Upper lobe of right lung (tissue), 1 donor: ENCODE measurements around the gene SHC3. TPM values are rescaled to one million over a fixed set of nuclear protein-coding genes. Genes with fewer than 3 reads are reported as not detected.

ENCODE experiments used
- ATAC-seq: fragments of 200-7000 bp; cut with Tn5 transposase; one replicate; pipeline ENCODE4 v1.9.1; 2020; ENCODE audit warnings: mild to moderate bottlenecking, moderate library complexity
- DNase-seq: peaks from one replicate; pipeline ENCODE4 v3.0.0-alpha.2; 2020
- H3K27ac ChIP-seq: fragments of 200-600 bp; one replicate; pipeline ENCODE4 v1.8.0; 2022
- H3K27me3 ChIP-seq: fragments of 200-600 bp; one replicate; pipeline ENCODE4 v1.8.0; 2022; ENCODE audit warnings: mild to moderate bottlenecking
- H3K36me3 ChIP-seq: fragments of 200-600 bp; one replicate; pipeline ENCODE4 v1.8.0; 2022
- H3K4me1 ChIP-seq: fragments of 200-600 bp; one replicate; pipeline ENCODE4 v1.8.0; 2022
- H3K4me3 ChIP-seq: fragments of 200-600 bp; one replicate; pipeline ENCODE4 v1.8.0; 2022; ENCODE audit warnings: mild to moderate bottlenecking
- H3K9me3 ChIP-seq: fragments of 200-600 bp; one replicate; pipeline ENCODE4 v1.8.0; 2022
- CTCF ChIP-seq: fragments of 200-600 bp; IDR thresholded peaks from one replicate; pipeline ENCODE4 v1.8.0; 2022; ENCODE audit warnings: antibody characterized with exemption
- intact Hi-C: fragments of 100-400 bp; cut with DNase I; formaldehyde crosslinking; loops from one replicate; pipeline ENCODE4 v1.11.0; 2022
- total RNA-seq: library from RNA; stranded (reverse); fragmentation: NEBNext Ultra II Directional; extraction: Animal tissue kit (Norgen Biotek cat#: 25700); gene quantifications from one replicate; pipeline ENCODE4 v1.2.1, GENCODE V29; 2021
- donor health status: DM: no; HTN: yes; CAD: no; lungs with severe emphysema.

SHC3 gene
- total RNA-seq, 1 donor from 2014 or later = 12.9 TPM

GRCh38 chr9:89171693-89172092 lies 6.9 kb downstream of the SHC3 start:
- DNase-seq (no peak), ATAC-seq (peak; percentile 32)
- intact Hi-C loops = no loop called here
- Histone ChIP-seq H3K36me3 (no peaks in the 10 kb centered on the region), H3K27ac (no peak overlapping the region), H3K4me1 (peaks cover 8% of the 10 kb centered on the region), H3K4me3 (no peak overlapping the region), H3K9me3 (no peaks in the 10 kb centered on the region), H3K27me3 (peaks cover 19% of the 10 kb centered on the region)
- TF ChIP-seq CTCF = no peak

GRCh38 chr9:89171231-89171630 lies 7.4 kb downstream of the SHC3 start:
- peaks cover 8% of the 10 kb centered on the region for H3K4me1 ChIP-seq
- H3K9me3 ChIP-seq = no peaks in the 10 kb centered on the region
- H3K27ac ChIP-seq = no peak overlapping the region
- H3K27me3 ChIP-seq = peaks cover 15% of the 10 kb centered on the region
- intact Hi-C loops = no loop called here
- H3K4me3 ChIP-seq = no peak overlapping the region
- DNase-seq (no peak), ATAC-seq (no peak)
- no peaks in the 10 kb centered on the region for H3K36me3 ChIP-seq
- TF ChIP-seq CTCF = no peak

GRCh38 chr9:89168901-89169813 lies 9.5 kb downstream of the SHC3 start:
- peaks cover 8% of the 10 kb centered on the region for H3K4me1 ChIP-seq
- H3K27ac ChIP-seq = no peak overlapping the region
- no peaks in the 10 kb centered on the region for H3K27me3 ChIP-seq
- no peak overlapping the region for H3K4me3 ChIP-seq
- intact Hi-C loops = no loop called here
- ATAC-seq = peak; percentile 33
- H3K36me3 ChIP-seq = no peaks in the 10 kb centered on the region
- no peak for TF ChIP-seq CTCF
- H3K9me3 ChIP-seq = no peaks in the 10 kb centered on the region
- no peak for DNase-seq

- no peaks in the 10 kb centered on the region for H3K36me3 ChIP-seq
- intact Hi-C loops = no loop called here
- no peak overlapping the region for H3K4me3 ChIP-seq
- DNase-seq (no peak), ATAC-seq (no peak)
- no peak for TF ChIP-seq CTCF
- H3K9me3 ChIP-seq = no peaks in the 10 kb centered on the region
- H3K27ac ChIP-seq = no peak overlapping the region
- no peaks in the 10 kb centered on the region for H3K27me3 ChIP-seq
- H3K4me1 ChIP-seq = peaks cover 8% of the 10 kb centered on the region
These were observed 10.8 kb downstream of the SHC3 start for GRCh38 chr9:89167788-89168187.

GRCh38 chr9:89166852-89167251 lies 11.8 kb downstream of the SHC3 start:
- DNase-seq (no peak), ATAC-seq (no peak)
- intact Hi-C loops = no loop called here
- no peaks in the 10 kb centered on the region for H3K36me3 ChIP-seq
- H3K27me3 ChIP-seq = no peaks in the 10 kb centered on the region
- H3K9me3 ChIP-seq = no peaks in the 10 kb centered on the region
- no peak overlapping the region for H3K27ac ChIP-seq
- peaks cover 7% of the 10 kb centered on the region for H3K4me1 ChIP-seq
- TF ChIP-seq CTCF = no peak
- no peak overlapping the region for H3K4me3 ChIP-seq
